Natural killer cell (primary cell): Measurements from ENCODE around the gene PXMP4. TPM values are rescaled to one million over a fixed set of nuclear protein-coding genes. Genes with fewer than 3 reads are reported as not detected.

ENCODE experiments used
- ATAC-seq, 3 donors: fragments of 150-1000 bp in 2 of 3; fragments of 200-7000 bp in 1 of 3; cut with Tn5 transposase; 1 replicate in 1 of 3; 2 replicates in 2 of 3; pipeline ENCODE4 v1.10.0; 2021; ENCODE audit warnings: mild to moderate bottlenecking in 2 of 3, moderate library complexity in 2 of 3
- DNase-seq, 2 donors: peaks; one replicate each; pipeline versions ENCODE4 v3.0.0 to v3.0.0-alpha.2; 2013 to 2021; ENCODE audit warnings: mixed read lengths in 1 of 2
- H3K27ac ChIP-seq: one replicate; pipeline ENCODE4 v1.5.1; 2013; ENCODE audit warnings: mild to moderate bottlenecking, low read length
- H3K27me3 ChIP-seq: one replicate; pipeline ENCODE4 v1.6.1; 2013; ENCODE audit warnings: low read length; ENCODE audit not compliant: control insufficient read depth, insufficient read depth
- H3K36me3 ChIP-seq: one replicate; pipeline ENCODE4 v1.6.1; 2013; ENCODE audit warnings: low read length; ENCODE audit not compliant: control insufficient read depth, insufficient read depth
- H3K4me1 ChIP-seq: one replicate; pipeline ENCODE4 v1.6.1; 2013; ENCODE audit warnings: low read length; ENCODE audit not compliant: control insufficient read depth, insufficient read depth
- H3K4me3 ChIP-seq: one replicate; pipeline ENCODE4 v1.5.1; 2013; ENCODE audit warnings: low read length
- H3K9me3 ChIP-seq: one replicate; pipeline ENCODE4 v1.6.1; 2013; ENCODE audit warnings: low read length; ENCODE audit not compliant: control insufficient read depth, insufficient read depth
- H3K27ac Mint-ChIP-seq, 2 donors: one replicate each; pipeline ENCODE4 v1.8.0; 2022; ENCODE audit warnings: mild to moderate bottlenecking in 2 of 2, mixed read lengths in 2 of 2, moderate library complexity in 1 of 2
- H3K27me3 Mint-ChIP-seq, 2 donors: one replicate each; pipeline ENCODE4 v1.8.0; 2022; ENCODE audit warnings: low read depth in 2 of 2, mixed read lengths in 2 of 2
- H3K36me3 Mint-ChIP-seq: one replicate; pipeline ENCODE4 v1.8.0; 2022; ENCODE audit warnings: mixed read lengths
- H3K4me1 Mint-ChIP-seq, 2 donors: one replicate each; pipeline ENCODE4 v1.8.0; 2022; ENCODE audit warnings: mixed read lengths in 2 of 2
- H3K4me3 Mint-ChIP-seq: one replicate; pipeline ENCODE4 v1.8.0; 2022; ENCODE audit warnings: mild to moderate bottlenecking, moderate library complexity, mixed read lengths
- H3K9me3 Mint-ChIP-seq, 2 donors: one replicate each; pipeline ENCODE4 v1.8.0; 2022; ENCODE audit warnings: mixed read lengths in 2 of 2
- WGBS: methylation state at CpG from one replicate; pipeline ENCODE4 v1.1.7; 2013; ENCODE audit warnings: missing lambda C conversion rate; ENCODE audit not compliant: insufficient coverage; 5-methylcytosine and 5-hydroxymethylcytosine counted together
- intact Hi-C: fragments of 100-400 bp; cut with micrococcal nuclease; formaldehyde crosslinking; loops from one replicate; pipeline ENCODE4 v1.14.2; 2022
- total RNA-seq, 4 donors: library from RNA; stranded (reverse); fragments of 120-200 nt in 1 of 4; gene quantifications; one replicate each; pipeline versions ENCODE4 v1.2.3 to v1.2.4, GENCODE V29; 2013 to 2022
- TF ChIP-seq, protein P1 (sequence below): fragments of 200-600 bp; IDR thresholded peaks from one replicate; pipeline ENCODE4 v1.8.0; 2022; ENCODE audit warnings: antibody characterized with exemption

Gene PXMP4
- total RNA-seq, 3 donors from 2014 or later (not counting 1 experiment from before 2014, with no cell fraction given): 4.7 to 6.6 (median 6.2) TPM

DNA sequence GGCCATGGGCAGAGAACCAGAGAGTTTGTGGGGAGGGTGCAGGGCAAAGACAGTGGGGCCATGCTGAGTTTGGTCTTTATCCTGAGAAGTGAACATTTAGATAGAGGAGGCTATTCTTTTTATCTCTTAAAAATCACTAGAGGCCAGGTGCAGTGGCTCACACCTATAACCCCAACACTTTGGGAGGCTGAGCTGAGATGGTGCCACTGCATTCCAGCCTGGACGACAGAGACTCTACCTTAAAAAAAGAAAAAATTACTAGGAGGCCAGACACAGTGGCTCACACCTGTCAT, 8.7 kb downstream of the PXMP4 start:
- Histone ChIP-seq H3K27ac (no peak overlapping the region), H3K9me3 (no peaks in the 10 kb centered on the region), H3K36me3 (peaks cover 38% of the 10 kb centered on the region), H3K4me1 (no peaks in the 10 kb centered on the region), H3K4me3 (no peak overlapping the region), H3K27me3 (no peaks in the 10 kb centered on the region)
- no peaks in the 10 kb centered on the region for H3K27me3 Mint-ChIP-seq
- H3K4me3 Mint-ChIP-seq: no peak overlapping the region
- 100% methylated on average over 1 of the region's 1 CpG for WGBS
- intact Hi-C loops: loop anchor here (2.0 kb wide), 1 partner anchor 65 kb away; no protein-coding TSS in a partner anchor
- TF ChIP-seq, protein P1, sequence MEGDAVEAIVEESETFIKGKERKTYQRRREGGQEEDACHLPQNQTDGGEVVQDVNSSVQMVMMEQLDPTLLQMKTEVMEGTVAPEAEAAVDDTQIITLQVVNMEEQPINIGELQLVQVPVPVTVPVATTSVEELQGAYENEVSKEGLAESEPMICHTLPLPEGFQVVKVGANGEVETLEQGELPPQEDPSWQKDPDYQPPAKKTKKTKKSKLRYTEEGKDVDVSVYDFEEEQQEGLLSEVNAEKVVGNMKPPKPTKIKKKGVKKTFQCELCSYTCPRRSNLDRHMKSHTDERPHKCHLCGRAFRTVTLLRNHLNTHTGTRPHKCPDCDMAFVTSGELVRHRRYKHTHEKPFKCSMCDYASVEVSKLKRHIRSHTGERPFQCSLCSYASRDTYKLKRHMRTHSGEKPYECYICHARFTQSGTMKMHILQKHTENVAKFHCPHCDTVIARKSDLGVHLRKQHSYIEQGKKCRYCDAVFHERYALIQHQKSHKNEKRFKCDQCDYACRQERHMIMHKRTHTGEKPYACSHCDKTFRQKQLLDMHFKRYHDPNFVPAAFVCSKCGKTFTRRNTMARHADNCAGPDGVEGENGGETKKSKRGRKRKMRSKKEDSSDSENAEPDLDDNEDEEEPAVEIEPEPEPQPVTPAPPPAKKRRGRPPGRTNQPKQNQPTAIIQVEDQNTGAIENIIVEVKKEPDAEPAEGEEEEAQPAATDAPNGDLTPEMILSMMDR: no peak
- H3K36me3 Mint-ChIP-seq: peaks cover 8% of the 10 kb centered on the region
- ATAC-seq: no peak
- H3K9me3 Mint-ChIP-seq: no peaks in the 10 kb centered on the region
- no peak for DNase-seq
- H3K4me1 Mint-ChIP-seq: peaks cover 0 to 11% of the 10 kb centered on the region in 2 donors
- no peak overlapping the region for H3K27ac Mint-ChIP-seq

DNA sequence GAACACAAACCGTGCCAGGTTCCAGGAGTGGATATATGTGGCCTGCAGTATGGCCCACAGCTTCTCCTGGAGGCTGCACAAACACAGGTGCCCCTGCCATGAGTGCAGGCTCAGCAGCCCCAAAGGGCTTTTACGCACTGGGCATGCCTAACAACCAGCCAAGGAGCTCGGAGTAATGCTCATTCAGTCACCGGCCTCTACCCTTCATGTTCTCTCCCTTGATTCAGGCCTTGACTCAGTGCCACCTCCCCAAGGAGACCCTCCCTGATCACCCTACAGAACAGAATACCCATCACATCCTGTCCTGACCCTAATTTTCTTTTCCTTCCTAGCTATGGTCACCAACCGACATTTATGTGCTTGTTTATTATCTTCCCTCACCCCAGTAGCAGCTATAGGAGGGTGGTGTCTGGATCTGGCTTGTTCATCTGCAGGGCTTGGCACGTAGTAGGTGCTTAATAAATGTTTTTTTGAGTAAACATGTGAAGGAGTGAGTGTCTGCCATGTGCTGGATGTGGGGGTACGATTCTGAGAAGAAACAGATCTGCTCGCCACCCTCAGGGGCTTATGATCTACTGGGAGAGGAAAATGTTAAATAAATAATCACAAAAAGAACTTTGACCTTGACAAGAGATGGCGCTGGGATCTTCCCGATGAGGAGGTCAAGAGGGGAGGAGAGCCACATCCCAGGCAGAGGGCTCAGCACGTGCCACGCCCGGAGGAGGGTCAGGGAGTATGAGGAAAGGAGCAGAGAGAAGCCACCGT, 9.2 kb downstream of the PXMP4 start:
- no peaks in the 10 kb centered on the region for H3K27me3 ChIP-seq
- intact Hi-C loops: loop anchor here (2.0 kb wide), 1 partner anchor 66 kb away; no protein-coding TSS in a partner anchor
- Mint-ChIP-seq H3K9me3 (no peaks in the 10 kb centered on the region), H3K4me1 (peaks cover 0 to 11% of the 10 kb centered on the region in 2 donors), H3K27me3 (no peaks in the 10 kb centered on the region), H3K4me3 (no peak overlapping the region), H3K36me3 (peaks cover 8% of the 10 kb centered on the region), H3K27ac (no peak overlapping the region)
- 97% methylated on average over 13 of the region's 14 CpGs for WGBS
- DNase-seq: no peak
- no peak overlapping the region for H3K27ac ChIP-seq
- TF ChIP-seq, protein P1: no peak
- no peak for ATAC-seq
- no peaks in the 10 kb centered on the region for H3K4me1 ChIP-seq
- no peak overlapping the region for H3K4me3 ChIP-seq
- peaks cover 38% of the 10 kb centered on the region for H3K36me3 ChIP-seq
- H3K9me3 ChIP-seq: no peaks in the 10 kb centered on the region

DNA sequence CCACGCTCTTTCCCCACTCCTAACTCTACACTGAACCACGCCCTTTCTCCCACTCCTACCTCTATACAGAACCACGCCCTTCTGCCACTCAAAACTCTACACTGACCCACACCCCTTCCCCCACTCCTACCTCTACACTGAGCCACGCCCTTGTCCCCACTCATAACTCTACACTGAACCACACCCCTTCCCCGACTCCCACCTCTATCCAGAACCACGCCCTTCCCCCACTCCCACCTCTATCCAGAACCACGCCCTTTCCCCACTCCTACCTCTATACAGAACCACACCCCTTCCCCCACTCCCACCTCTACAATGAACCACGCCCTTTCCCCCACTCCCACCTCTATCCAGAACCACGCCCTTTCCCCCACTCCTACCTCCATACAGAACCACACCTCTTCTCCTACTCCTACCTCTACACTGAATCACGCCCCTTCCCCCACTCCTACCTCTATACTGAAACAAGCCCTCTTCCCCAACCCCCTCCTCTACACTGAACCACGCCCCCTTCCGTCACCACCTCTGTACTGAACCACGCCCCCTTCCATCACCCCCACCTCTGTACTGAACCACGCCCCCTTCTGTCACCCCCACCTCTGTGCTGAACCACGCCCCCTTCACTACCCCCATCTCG, 10.1 kb downstream of the PXMP4 start:
- H3K36me3 ChIP-seq: peaks cover 38% of the 10 kb centered on the region
- H3K36me3 Mint-ChIP-seq: peaks cover 8% of the 10 kb centered on the region
- H3K4me1 Mint-ChIP-seq: peaks cover 0 to 11% of the 10 kb centered on the region in 2 donors
- H3K9me3 ChIP-seq: no peaks in the 10 kb centered on the region
- TF ChIP-seq, protein P1: no peak
- intact Hi-C loops: loop anchor here (2.0 kb wide), 1 partner anchor 67 kb away; no protein-coding TSS in a partner anchor
- no peaks in the 10 kb centered on the region for H3K9me3 Mint-ChIP-seq
- no peak overlapping the region for H3K27ac Mint-ChIP-seq
- WGBS: 94% methylated on average over 14 of the region's 16 CpGs
- no peak overlapping the region for H3K4me3 ChIP-seq
- H3K4me1 ChIP-seq: no peaks in the 10 kb centered on the region
- no peak for DNase-seq
- H3K27me3 ChIP-seq: no peaks in the 10 kb centered on the region
- no peak overlapping the region for H3K4me3 Mint-ChIP-seq
- no peak for ATAC-seq
- no peaks in the 10 kb centered on the region for H3K27me3 Mint-ChIP-seq
- no peak overlapping the region for H3K27ac ChIP-seq
